GM12878 (cell line): ENCODE data around the gene ILF2.

Experiments used
- CHD1 ChIP-seq: IDR thresholded peaks from 2 replicates; pipeline ENCODE4 v1.6.1; 2012; ENCODE audit warnings: low read depth, low read length, improper control_type of control experiment
- CREB1 ChIP-seq: IDR thresholded peaks from 2 replicates; pipeline ENCODE4 v1.6.1; 2012; ENCODE audit warnings: low read depth, mild to moderate bottlenecking, inconsistent platforms
- CTCF ChIP-seq, 3 experiments: IDR thresholded peaks in 2 of 3; conservative IDR thresholded peaks in 1 of 3; 2 replicates each; pipeline ENCODE4 v1.5.1; 2011; ENCODE audit warnings: low read depth in 3 of 3, low read length in 3 of 3, mild to moderate bottlenecking in 3 of 3, control low read depth in 2 of 3, moderate library complexity in 2 of 3, inconsistent platforms in 1 of 3, mixed read lengths in 1 of 3; ENCODE audit not compliant: control insufficient read depth in 2 of 3, insufficient read depth in 1 of 3; ENCODE audit errors: extremely low read depth in 1 of 3
- EGR1 ChIP-seq, 2 experiments: IDR thresholded peaks; 1 replicate in 1 of 2; 2 replicates in 1 of 2; pipeline ENCODE4 v1.6.1; 2011 to 2012; ENCODE audit warnings: low read depth in 2 of 2, low read length in 2 of 2, borderline replicate concordance in 1 of 2, mild to moderate bottlenecking in 1 of 2, moderate library complexity in 1 of 2
- MAX ChIP-seq: IDR thresholded peaks from 2 replicates; pipeline ENCODE4 v1.6.1; 2012; ENCODE audit warnings: low read depth, low read length, improper control_type of control experiment
- POLR2AphosphoS5 ChIP-seq: IDR thresholded peaks from 2 replicates; pipeline ENCODE4 v1.6.1; 2011; ENCODE audit warnings: mild to moderate bottlenecking, low read length, inconsistent platforms
- SMAD1 ChIP-seq: fragments of 450-650 bp; IDR thresholded peaks from 2 replicates; pipeline ENCODE4 v1.6.1; 2018; ENCODE audit warnings: mild to moderate bottlenecking, low read depth; ENCODE audit not compliant: partially characterized antibody
- ZNF274 ChIP-seq: IDR thresholded peaks from one replicate; pipeline ENCODE4 v1.8.0; 2011; ENCODE audit not compliant: insufficient read length, insufficient read depth

DNA sequence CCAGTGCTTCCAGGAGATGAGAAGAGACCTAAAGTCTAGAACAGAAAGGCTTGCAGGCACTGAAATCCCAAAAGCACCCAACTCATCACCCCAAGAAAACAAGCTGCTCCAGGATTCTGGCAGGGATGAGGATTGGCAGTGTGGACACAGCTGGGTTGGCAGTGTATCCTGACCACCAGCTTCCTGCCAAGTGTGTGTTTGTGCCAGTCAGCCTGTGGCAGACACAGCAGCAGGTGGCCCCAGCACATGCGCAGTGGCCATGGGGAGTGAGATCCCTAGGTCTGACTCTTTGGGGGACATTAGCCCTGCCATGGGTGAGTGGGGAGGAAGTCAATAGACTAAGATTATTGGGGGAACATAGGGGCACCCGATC is 20.9 kb downstream of the ILF2 start:
- TF ChIP-seq CHD1 (no peak), SMAD1 (no peak), EGR1 (IDR thresholded peaks at IDR 0.05; ENCODE audit: borderline replicate concordance in 1 of 2, low read depth in 2 of 2, low read length in 2 of 2) (no peak), ZNF274 (no peak), CTCF (IDR thresholded peaks at IDR 0.05 in 2 of 3, conservative IDR thresholded peaks at IDR 0.05 in 1 of 3; ENCODE audit: control insufficient read depth in 2 of 3, extremely low read depth in 1 of 3, insufficient read depth in 1 of 3, low read depth in 3 of 3, low read length in 3 of 3) (no peak), POLR2AphosphoS5 (no peak), CREB1 (no peak), MAX (no peak)
